Karpas-422 (cell line): ENCODE results near the gene POLRMT. TPM values are rescaled to one million over a fixed set of nuclear protein-coding genes. Genes with fewer than 3 reads are reported as not detected.
"Not testable (repeated sequence)": the region's sequence is repeated elsewhere in the genome, so short reads cannot be mapped to it uniquely, and the experiment has no call there.

Experiments used
- DNase-seq: peaks from one replicate; pipeline ENCODE4 v3.0.0-alpha.2; 2015
- H2AFZ ChIP-seq: fragments of 200-600 bp; sonication (generic); 2 replicates; pipeline ENCODE4 v1.6.1; 2014; ENCODE audit warnings: antibody characterized with exemption, low read length, mixed read lengths
- H3K27ac ChIP-seq: fragments of 200-600 bp; sonication (generic); 2 replicates; pipeline ENCODE4 v1.5.1; 2014; ENCODE audit warnings: mild to moderate bottlenecking, low read length, moderate library complexity
- H3K27me3 ChIP-seq: fragments of 200-600 bp; sonication (generic); 2 replicates; pipeline ENCODE4 v1.6.1; 2014; ENCODE audit warnings: low read length, mixed read lengths
- H3K36me3 ChIP-seq: fragments of 200-600 bp; sonication (generic); 2 replicates; pipeline ENCODE4 v1.6.1; 2014; ENCODE audit warnings: low read length, mixed read lengths; ENCODE audit not compliant: insufficient read depth
- H3K4me1 ChIP-seq: fragments of 200-600 bp; sonication (generic); 2 replicates; pipeline ENCODE4 v1.6.1; 2014; ENCODE audit warnings: mild to moderate bottlenecking, low read length, mixed read lengths
- H3K4me2 ChIP-seq: fragments of 200-600 bp; sonication (generic); 2 replicates; pipeline ENCODE4 v1.6.1; 2014; ENCODE audit warnings: low read length, low read depth, mild to moderate bottlenecking; ENCODE audit not compliant: poor library complexity, severe bottlenecking
- H3K4me3 ChIP-seq: fragments of 200-600 bp; sonication (generic); 2 replicates; pipeline ENCODE4 v1.5.1; 2014; ENCODE audit warnings: mild to moderate bottlenecking, antibody characterized with exemption, low read length, mixed read lengths
- H3K79me2 ChIP-seq: fragments of 200-600 bp; sonication (generic); 2 replicates; pipeline ENCODE4 v1.6.1; 2014; ENCODE audit warnings: mild to moderate bottlenecking, low read length, mixed read lengths
- H3K9ac ChIP-seq: fragments of 200-600 bp; sonication (generic); 2 replicates; pipeline ENCODE4 v1.6.0; 2014; ENCODE audit warnings: low read length
- H3K9me2 ChIP-seq: fragments of 200-600 bp; sonication (generic), shearing (Covaris generic); replicated peaks from 2 replicates; pipeline ENCODE4 v1.6.0; 2014; ENCODE audit warnings: mild to moderate bottlenecking, low read length, moderate library complexity; ENCODE audit not compliant: insufficient read depth
- H3K9me3 ChIP-seq: fragments of 300-700, 200-600 bp; sonication (generic); 2 replicates; pipeline ENCODE4 v1.6.1; 2014; ENCODE audit warnings: low read length, mixed read lengths
- H4K20me1 ChIP-seq: fragments of 200-600 bp; sonication (generic); 2 replicates; pipeline ENCODE4 v1.6.1; 2014; ENCODE audit warnings: mild to moderate bottlenecking, antibody characterized with exemption, low read length, low read depth; ENCODE audit not compliant: insufficient read depth
- total RNA-seq: library from RNA; depleted of rRNA; stranded (reverse); fragments of >200 nt; shearing (Covaris generic); gene quantifications from 2 replicates; pipeline ENCODE4 v1.2.3, GENCODE V29; 2014; ENCODE audit warnings: low replicate concordance

The POLRMT gene
- total RNA-seq, 1 experiment from 2014 or later: 51.5 TPM

DNA sequence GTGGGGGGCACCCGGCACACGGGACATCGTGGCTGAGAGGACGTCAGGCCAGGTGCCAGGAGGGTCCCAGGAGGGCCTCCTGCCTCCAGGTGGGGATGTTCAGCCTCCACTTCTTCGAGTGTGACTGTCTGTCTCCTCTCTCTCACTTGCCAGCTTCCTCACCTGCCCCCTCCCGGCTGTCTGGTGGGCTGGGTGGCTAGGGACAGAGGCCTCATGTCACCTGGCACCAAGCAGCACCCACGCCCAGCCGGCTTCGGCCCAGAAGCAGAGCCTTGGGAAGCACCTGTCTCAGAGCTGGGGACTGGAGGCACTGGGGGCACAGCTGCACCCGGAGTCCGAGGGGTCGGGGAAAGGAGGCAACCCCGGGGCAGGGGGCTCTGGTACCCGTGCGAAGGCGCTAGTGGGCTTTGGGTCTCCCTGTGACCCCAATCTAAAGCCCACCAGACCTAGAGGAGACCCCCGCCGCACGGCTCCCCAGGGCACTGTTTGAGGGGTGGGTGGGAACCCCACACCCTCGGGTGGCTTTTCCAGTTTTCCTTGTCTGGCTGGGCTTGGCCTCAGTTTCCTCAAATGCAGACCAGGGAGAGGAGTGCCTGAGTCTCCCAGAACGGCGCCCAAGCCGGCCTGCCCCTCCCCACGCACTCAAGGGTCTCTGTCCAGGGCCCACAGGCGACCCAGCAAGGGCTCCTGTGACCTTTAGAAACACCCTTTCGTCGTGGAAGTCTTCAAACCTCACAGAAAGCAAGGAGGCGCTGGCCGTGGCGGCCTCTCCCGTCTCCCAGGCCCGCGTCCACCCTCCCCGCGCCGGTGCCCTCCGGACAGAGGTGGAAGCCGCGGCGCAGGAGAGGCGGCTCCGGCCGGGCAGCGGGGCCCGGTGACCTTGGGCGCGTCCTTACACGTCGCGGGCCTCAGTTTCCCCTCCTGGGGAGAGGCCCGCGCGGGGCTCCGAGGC, 44.3 kb downstream of the POLRMT start:
- H3K36me3 ChIP-seq: no peaks in the 10 kb centered on the region
- H3K27me3 ChIP-seq: no peaks in the 10 kb centered on the region
- no peak overlapping the region for H3K27ac ChIP-seq
- peak overlapping the region; percentile 47 for H3K9ac ChIP-seq
- H2AFZ ChIP-seq: no peak overlapping the region
- H3K4me3 ChIP-seq: no peak overlapping the region; the same call in 1 of the 2 replicates
- peak overlapping the region; percentile 50 for H3K4me2 ChIP-seq
- no peaks in the 10 kb centered on the region for H3K79me2 ChIP-seq
- peak; percentile 65 for DNase-seq
- H3K4me1 ChIP-seq: peaks cover 8% of the 10 kb centered on the region
- no peaks in the 10 kb centered on the region for H3K9me2 ChIP-seq
- no peaks in the 10 kb centered on the region for H3K9me3 ChIP-seq
- peaks cover 4% of the 10 kb centered on the region; the same call in 1 of the 2 replicates for H4K20me1 ChIP-seq

DNA sequence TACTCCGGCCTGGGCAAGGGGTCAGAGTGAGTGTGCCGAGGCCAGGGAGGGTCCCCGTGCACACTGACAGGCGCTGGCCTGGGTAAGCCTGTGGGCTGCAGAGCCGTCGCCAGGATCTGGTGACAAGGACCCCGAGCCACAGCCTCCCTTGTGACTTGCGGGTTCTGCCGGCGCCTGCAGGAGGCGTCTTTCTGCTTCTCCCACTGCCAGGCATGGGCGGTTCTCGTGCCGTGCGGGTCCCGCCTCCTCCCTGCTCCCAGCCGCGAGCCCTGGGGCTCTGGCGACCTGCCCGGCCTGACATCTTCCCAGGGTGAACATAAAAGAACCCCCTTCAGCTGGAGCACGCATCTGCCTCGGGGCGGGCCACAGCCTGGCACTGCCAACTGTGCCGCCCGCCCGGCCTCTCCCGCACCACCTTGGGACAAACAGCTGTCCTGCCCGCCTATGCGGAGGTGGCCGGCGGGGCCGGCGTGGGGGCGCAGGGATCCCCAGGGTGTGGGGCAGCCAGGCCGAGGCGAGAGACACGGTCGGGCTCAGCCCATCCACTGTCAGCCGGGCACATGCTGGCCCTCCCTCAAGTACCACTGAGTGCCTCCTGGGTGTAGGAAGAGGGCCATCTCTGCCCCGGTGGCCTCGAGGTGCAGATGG, 45.1 kb downstream of the POLRMT start:
- H3K79me2 ChIP-seq: no peaks in the 10 kb centered on the region
- no peaks in the 10 kb centered on the region for H3K27me3 ChIP-seq
- H3K4me1 ChIP-seq: peaks cover 8% of the 10 kb centered on the region
- peak overlapping the region; percentile 19; the same call in 1 of the 2 replicates for H3K4me3 ChIP-seq
- peak overlapping the region; percentile 50 for H3K4me2 ChIP-seq
- H4K20me1 ChIP-seq: peaks cover 12% of the 10 kb centered on the region; the same call in 1 of the 2 replicates
- no peaks in the 10 kb centered on the region for H3K9me3 ChIP-seq
- no peak overlapping the region for H2AFZ ChIP-seq
- H3K27ac ChIP-seq: no peak overlapping the region
- no peaks in the 10 kb centered on the region for H3K9me2 ChIP-seq
- no peaks in the 10 kb centered on the region for H3K36me3 ChIP-seq
- peak; percentile 90 for DNase-seq
- H3K9ac ChIP-seq: peak overlapping the region; percentile 47

DNA sequence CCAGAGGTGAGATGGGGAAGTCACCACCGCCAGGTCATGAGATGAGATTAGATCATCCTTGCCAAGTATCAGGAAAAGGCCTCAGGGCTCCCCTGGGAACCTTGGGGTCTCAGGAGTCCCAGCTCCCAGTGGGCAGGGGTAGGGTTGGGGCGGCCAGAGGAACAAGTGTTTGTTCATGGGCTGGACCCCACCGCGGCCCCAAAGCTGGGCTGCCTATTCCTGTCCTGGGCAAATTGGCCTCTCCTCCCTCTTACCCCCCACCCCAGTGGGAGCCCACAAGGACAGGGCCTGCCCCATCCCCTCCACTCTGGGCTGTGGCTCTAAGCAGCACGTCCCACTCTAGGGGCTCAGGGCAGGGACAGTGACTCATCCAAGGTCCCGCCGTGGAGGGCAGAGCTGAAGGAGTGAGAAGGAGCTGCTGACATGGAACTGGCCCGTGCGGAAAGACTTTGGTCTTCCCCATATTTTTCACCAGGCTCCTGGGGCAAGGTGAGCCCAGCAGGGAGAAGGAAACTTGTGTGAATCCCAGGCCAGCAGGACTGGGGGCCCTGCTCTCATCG, 47.7 kb downstream of the POLRMT start:
- H3K27me3 ChIP-seq: no peaks in the 10 kb centered on the region
- no peaks in the 10 kb centered on the region for H3K79me2 ChIP-seq

DNA sequence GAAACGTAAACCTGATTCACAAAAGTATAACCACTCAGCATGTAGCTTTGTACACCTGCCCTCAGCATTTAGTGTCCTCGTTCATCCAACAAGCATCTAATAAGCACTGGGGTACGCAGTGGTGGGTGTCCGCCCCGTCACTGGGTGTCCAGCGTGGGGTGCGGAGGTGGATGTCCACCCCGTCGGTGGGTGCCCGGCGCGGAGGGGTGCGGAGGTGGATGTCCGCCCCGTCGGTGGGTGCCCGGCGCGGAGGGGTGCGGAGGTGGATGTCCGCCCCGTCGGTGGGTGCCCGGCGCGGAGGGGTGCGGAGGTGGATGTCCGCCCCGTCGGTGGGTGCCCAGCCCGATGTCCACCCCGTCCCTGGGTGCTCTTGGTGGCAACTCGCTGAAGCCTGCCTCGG, 48.2 kb downstream of the POLRMT start:
- H3K9me2 ChIP-seq, H3K9ac ChIP-seq, DNase-seq, H3K36me3 ChIP-seq, H3K4me1 ChIP-seq, H3K79me2 ChIP-seq, H3K4me3 ChIP-seq, H3K9me3 ChIP-seq, H3K27me3 ChIP-seq, H2AFZ ChIP-seq, H3K4me2 ChIP-seq, H3K27ac ChIP-seq: not testable (repeated sequence)
- H4K20me1 ChIP-seq: peaks cover 15% of the 10 kb centered on the region; the same call in 1 of the 2 replicates

More for the DNA sequence above, 47.7 kb downstream of the POLRMT start:
- DNase-seq: no peak
- Histone ChIP-seq H4K20me1 (peaks cover 15% of the 10 kb centered on the region; the same call in 1 of the 2 replicates), H3K27ac (no peak overlapping the region), H3K9ac (no peak overlapping the region), H3K4me1 (peaks cover 8% of the 10 kb centered on the region), H2AFZ (no peak overlapping the region), H3K4me3 (no peak overlapping the region), H3K9me2 (no peaks in the 10 kb centered on the region), H3K36me3 (0 out of 2 replicates have a peak, but pooled peaks cover 2% of the 10 kb centered on the region), H3K4me2 (no peak overlapping the region), H3K9me3 (no peaks in the 10 kb centered on the region)

DNA sequence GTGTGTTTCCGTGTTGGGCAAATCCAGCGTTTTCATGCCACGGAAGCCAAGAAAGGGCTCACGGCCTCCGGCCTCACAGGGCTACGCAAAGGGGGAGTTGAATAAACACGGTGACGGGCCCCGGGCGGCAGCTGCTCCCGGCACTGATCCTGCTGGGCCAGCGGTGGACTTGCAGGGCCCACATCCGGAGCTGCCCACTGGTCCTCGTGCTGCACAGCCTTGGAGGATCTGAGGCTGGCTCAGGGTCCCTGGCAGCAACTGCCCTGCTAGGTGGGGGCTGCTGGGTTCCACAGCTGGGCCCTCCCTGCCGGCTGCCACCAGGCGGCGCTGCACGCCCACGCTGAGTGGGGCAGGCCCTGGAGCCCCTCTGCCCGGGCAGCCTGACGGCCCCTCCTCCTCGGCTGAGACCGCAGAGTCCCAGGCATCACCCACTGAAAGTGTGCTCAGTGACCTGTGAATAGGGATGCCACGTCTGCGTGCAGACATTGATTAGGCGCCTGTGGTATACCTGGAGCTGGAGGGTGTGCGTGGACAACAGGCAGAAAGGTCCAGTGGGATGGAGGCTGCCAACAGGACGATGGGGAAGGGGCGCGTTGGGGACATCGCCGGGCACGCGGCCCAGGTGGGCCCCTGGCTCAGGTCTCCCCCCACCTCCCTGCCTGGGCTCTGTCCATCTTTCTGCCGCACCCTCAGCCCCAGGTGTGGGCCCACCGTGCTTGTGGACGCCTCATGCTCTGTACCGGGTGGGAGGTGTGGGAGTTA, 48.9 kb downstream of the POLRMT start:
- H3K9ac ChIP-seq: no peak overlapping the region
- no peak overlapping the region for H3K4me3 ChIP-seq
- no peaks in the 10 kb centered on the region for H3K9me3 ChIP-seq
- no peaks in the 10 kb centered on the region; the same call in 1 of the 2 replicates for H3K79me2 ChIP-seq
- DNase-seq: peak; percentile 87
- 0 out of 2 replicates have a peak, but pooled peaks cover 2% of the 10 kb centered on the region for H3K36me3 ChIP-seq
- peaks cover 8% of the 10 kb centered on the region for H3K4me1 ChIP-seq
- H3K9me2 ChIP-seq: no peaks in the 10 kb centered on the region
- H3K27ac ChIP-seq: no peak overlapping the region
- peaks cover 15% of the 10 kb centered on the region; the same call in 1 of the 2 replicates for H4K20me1 ChIP-seq
- no peaks in the 10 kb centered on the region for H3K27me3 ChIP-seq
- H3K4me2 ChIP-seq: no peak overlapping the region
- no peak overlapping the region for H2AFZ ChIP-seq

DNA sequence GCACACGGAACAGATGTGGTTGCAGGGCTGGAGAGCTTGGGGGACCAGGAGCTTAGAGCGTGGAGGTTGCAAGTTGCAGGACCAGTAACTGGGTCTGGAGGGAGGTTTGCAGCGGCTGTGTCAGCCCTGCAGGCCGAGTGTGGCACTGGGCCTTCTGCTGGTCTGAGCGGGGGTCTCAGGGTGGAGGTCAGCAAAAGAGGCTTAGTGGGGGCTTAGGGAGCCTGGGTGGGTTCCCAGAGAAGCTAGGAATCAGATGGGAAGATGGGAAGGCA, 49.4 kb downstream of the POLRMT start:
- no peak overlapping the region for H3K9ac ChIP-seq
- H2AFZ ChIP-seq: no peak overlapping the region
- H3K27me3 ChIP-seq: no peaks in the 10 kb centered on the region
- H3K4me3 ChIP-seq: no peak overlapping the region
- H3K9me3 ChIP-seq: no peaks in the 10 kb centered on the region
- no peaks in the 10 kb centered on the region; the same call in 1 of the 2 replicates for H3K79me2 ChIP-seq
- no peak overlapping the region for H3K4me2 ChIP-seq
- DNase-seq: no peak
- H4K20me1 ChIP-seq: peaks cover 15% of the 10 kb centered on the region; the same call in 1 of the 2 replicates
- H3K36me3 ChIP-seq: 0 out of 2 replicates have a peak, but pooled peaks cover 2% of the 10 kb centered on the region
- no peak overlapping the region for H3K27ac ChIP-seq
- H3K9me2 ChIP-seq: no peaks in the 10 kb centered on the region
- peaks cover 8% of the 10 kb centered on the region for H3K4me1 ChIP-seq

DNA sequence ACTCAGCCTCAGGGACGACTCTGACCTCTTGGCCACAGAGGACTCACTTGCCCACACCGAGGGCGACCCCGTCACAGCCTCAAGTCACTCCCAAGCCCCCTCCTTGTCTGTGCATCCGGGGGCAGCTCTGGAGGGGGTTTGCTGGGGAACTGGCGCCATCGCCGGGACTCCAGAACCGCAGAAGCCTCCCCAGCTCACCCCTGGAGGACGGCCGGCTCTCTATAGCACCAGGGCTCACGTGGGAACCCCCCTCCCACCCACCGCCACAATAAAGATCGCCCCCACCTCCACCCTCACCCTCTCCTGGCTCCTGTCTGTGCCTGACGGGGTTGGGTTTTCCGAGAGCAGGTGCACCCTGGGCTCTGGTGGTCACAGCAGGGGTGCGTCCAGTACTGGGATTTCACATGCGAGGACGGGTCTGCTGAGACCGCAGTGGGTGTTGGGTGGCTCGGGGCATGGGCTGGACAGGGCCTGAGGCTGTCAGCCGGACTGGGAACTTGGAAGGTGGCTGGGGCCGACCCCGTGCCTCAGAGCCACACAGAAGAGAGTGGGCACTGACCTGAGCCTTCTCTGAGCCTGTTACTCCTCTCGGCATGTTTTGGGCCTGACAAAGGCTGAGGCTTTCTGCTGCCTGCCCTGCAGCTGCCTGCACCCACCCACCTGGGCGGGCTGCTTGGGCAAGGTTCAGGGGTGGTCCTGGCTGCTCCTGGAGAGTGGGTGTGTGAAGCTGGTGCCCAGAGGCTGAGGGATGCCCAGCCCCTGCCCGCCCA, 50.0 kb downstream of the POLRMT start:
- DNase-seq: no peak
- Histone ChIP-seq H3K9me3 (no peaks in the 10 kb centered on the region), H3K4me2 (no peak overlapping the region)

More for the DNA sequence above, 50.0 kb downstream of the POLRMT start:
- H3K27ac ChIP-seq: no peak overlapping the region
- H3K27me3 ChIP-seq: no peaks in the 10 kb centered on the region
- H3K4me1 ChIP-seq: peaks cover 5% of the 10 kb centered on the region
- no peaks in the 10 kb centered on the region for H3K9me2 ChIP-seq
- H3K9ac ChIP-seq: no peak overlapping the region
- H4K20me1 ChIP-seq: peaks cover 16% of the 10 kb centered on the region; the same call in 1 of the 2 replicates
- H3K79me2 ChIP-seq: peaks cover 2% of the 10 kb centered on the region
- no peak overlapping the region for H2AFZ ChIP-seq
- H3K36me3 ChIP-seq: 0 out of 2 replicates have a peak, but pooled peaks cover 2% of the 10 kb centered on the region
- no peak overlapping the region for H3K4me3 ChIP-seq
